Natural killer cell (primary cell): ENCODE measurements around the gene LRWD1. TPM values are rescaled to one million over a fixed set of nuclear protein-coding genes. Genes with fewer than 3 reads are reported as not detected.
"Not testable (repeated sequence)": the region's sequence is repeated elsewhere in the genome, so short reads cannot be mapped to it uniquely, and the experiment has no call there.

ENCODE experiments used
- ATAC-seq, 3 donors: fragments of 150-1000 bp in 2 of 3; fragments of 200-7000 bp in 1 of 3; cut with Tn5 transposase; 1 replicate in 1 of 3; 2 replicates in 2 of 3; pipeline ENCODE4 v1.10.0; 2021; ENCODE audit warnings: mild to moderate bottlenecking in 2 of 3, moderate library complexity in 2 of 3
- DNase-seq, 2 donors: peaks; one replicate each; pipeline versions ENCODE4 v3.0.0 to v3.0.0-alpha.2; 2013 to 2021; ENCODE audit warnings: mixed read lengths in 1 of 2
- H3K27ac ChIP-seq: one replicate; pipeline ENCODE4 v1.5.1; 2013; ENCODE audit warnings: mild to moderate bottlenecking, low read length
- H3K27me3 ChIP-seq: one replicate; pipeline ENCODE4 v1.6.1; 2013; ENCODE audit warnings: low read length; ENCODE audit not compliant: control insufficient read depth, insufficient read depth
- H3K36me3 ChIP-seq: one replicate; pipeline ENCODE4 v1.6.1; 2013; ENCODE audit warnings: low read length; ENCODE audit not compliant: control insufficient read depth, insufficient read depth
- H3K4me1 ChIP-seq: one replicate; pipeline ENCODE4 v1.6.1; 2013; ENCODE audit warnings: low read length; ENCODE audit not compliant: control insufficient read depth, insufficient read depth
- H3K4me3 ChIP-seq: one replicate; pipeline ENCODE4 v1.5.1; 2013; ENCODE audit warnings: low read length
- H3K9me3 ChIP-seq: one replicate; pipeline ENCODE4 v1.6.1; 2013; ENCODE audit warnings: low read length; ENCODE audit not compliant: control insufficient read depth, insufficient read depth
- H3K27ac Mint-ChIP-seq, 2 donors: one replicate each; pipeline ENCODE4 v1.8.0; 2022; ENCODE audit warnings: mild to moderate bottlenecking in 2 of 2, mixed read lengths in 2 of 2, moderate library complexity in 1 of 2
- H3K27me3 Mint-ChIP-seq, 2 donors: one replicate each; pipeline ENCODE4 v1.8.0; 2022; ENCODE audit warnings: low read depth in 2 of 2, mixed read lengths in 2 of 2
- H3K36me3 Mint-ChIP-seq: one replicate; pipeline ENCODE4 v1.8.0; 2022; ENCODE audit warnings: mixed read lengths
- H3K4me1 Mint-ChIP-seq, 2 donors: one replicate each; pipeline ENCODE4 v1.8.0; 2022; ENCODE audit warnings: mixed read lengths in 2 of 2
- H3K4me3 Mint-ChIP-seq: one replicate; pipeline ENCODE4 v1.8.0; 2022; ENCODE audit warnings: mild to moderate bottlenecking, moderate library complexity, mixed read lengths
- H3K9me3 Mint-ChIP-seq, 2 donors: one replicate each; pipeline ENCODE4 v1.8.0; 2022; ENCODE audit warnings: mixed read lengths in 2 of 2
- WGBS: methylation state at CpG from one replicate; pipeline ENCODE4 v1.1.7; 2013; ENCODE audit warnings: missing lambda C conversion rate; ENCODE audit not compliant: insufficient coverage; 5-methylcytosine and 5-hydroxymethylcytosine counted together
- intact Hi-C: fragments of 100-400 bp; cut with micrococcal nuclease; formaldehyde crosslinking; loops from one replicate; pipeline ENCODE4 v1.14.2; 2022
- total RNA-seq, 4 donors: library from RNA; stranded (reverse); fragments of 120-200 nt in 1 of 4; gene quantifications; one replicate each; pipeline versions ENCODE4 v1.2.3 to v1.2.4, GENCODE V29; 2013 to 2022

The LRWD1 gene
- total RNA-seq, 3 donors from 2014 or later (not counting 1 experiment from before 2014, with no cell fraction given) = 20.0 to 24.1 (median 20.4) TPM

DNA sequence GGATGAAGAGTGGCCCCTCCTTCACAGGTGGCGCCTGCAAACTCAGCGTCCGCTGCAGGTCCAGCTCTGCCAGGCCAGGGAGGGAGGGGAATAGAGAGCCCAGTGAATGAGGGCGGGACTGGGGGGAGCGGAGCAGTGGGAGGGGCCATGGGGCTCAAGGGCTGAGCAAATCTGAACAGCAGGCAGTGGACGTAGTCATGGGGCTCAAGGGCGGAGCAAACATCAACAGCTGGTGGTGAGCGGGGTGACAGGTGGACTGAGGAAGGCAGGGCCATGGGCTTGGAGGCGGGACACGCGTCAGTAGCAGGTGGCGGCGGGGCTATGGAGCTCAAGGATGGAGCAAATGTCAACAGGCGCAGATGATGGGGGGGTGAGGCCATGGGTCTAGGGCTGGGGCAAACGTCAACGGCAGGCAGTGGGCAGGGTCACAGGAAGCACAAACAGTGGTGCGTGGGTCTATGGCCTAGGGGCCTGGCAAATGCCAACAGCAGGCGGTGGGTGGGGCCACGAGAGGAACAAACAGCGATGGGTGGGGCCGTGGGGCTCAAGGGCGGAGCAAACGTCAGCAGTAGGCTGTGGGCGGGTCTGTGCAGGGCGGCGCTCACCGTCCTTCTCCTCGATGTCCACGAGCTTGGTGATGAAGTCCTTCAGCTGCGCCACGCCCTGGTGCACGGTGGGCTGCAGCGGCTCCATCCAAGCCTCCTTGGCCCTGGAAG is 28.6 kb downstream of the LRWD1 start:
- H3K9me3 Mint-ChIP-seq, H3K27ac Mint-ChIP-seq, H3K9me3 ChIP-seq, H3K4me1 ChIP-seq, H3K4me3 Mint-ChIP-seq, H3K4me3 ChIP-seq, intact Hi-C loops, H3K36me3 Mint-ChIP-seq, H3K36me3 ChIP-seq, H3K27me3 ChIP-seq, H3K27ac ChIP-seq, H3K27me3 Mint-ChIP-seq, H3K4me1 Mint-ChIP-seq: not testable (repeated sequence)
- peak; percentile 56 to 78 (median 57) for ATAC-seq
- WGBS = no CpG with 5 or more reads among the region's 33 CpGs
- DNase-seq = peak in 1 of 2 donors; percentile 38

DNA sequence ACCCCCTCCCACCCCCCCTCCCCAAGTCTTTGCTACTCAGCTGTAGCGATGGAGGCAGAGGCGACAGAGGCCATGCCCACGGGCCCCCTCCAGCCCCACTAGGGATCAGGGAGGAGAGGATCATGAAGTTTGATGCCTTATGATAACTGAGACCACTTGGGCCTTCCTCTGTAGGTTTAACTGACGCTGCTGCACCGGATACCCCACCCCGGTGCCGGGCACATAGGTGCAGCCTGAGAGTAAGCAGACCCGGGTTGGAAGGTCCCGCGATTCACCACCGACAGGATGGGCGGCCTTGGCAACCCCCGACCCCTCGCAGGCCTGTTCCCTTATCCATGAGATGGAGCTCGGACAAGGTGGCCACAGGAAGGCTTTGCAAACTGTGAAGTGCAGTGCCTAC is 29.2 kb downstream of the LRWD1 start:
- H3K9me3 Mint-ChIP-seq, H3K36me3 Mint-ChIP-seq, H3K27me3 ChIP-seq, ATAC-seq, intact Hi-C loops, H3K27ac ChIP-seq, H3K4me1 Mint-ChIP-seq, H3K27ac Mint-ChIP-seq, H3K4me1 ChIP-seq, H3K27me3 Mint-ChIP-seq, DNase-seq, H3K4me3 Mint-ChIP-seq, H3K36me3 ChIP-seq, H3K9me3 ChIP-seq: not testable (repeated sequence)
- WGBS = 13% methylated on average over 4 of the region's 15 CpGs
- peak overlapping the region; percentile 17 for H3K4me3 ChIP-seq

DNA sequence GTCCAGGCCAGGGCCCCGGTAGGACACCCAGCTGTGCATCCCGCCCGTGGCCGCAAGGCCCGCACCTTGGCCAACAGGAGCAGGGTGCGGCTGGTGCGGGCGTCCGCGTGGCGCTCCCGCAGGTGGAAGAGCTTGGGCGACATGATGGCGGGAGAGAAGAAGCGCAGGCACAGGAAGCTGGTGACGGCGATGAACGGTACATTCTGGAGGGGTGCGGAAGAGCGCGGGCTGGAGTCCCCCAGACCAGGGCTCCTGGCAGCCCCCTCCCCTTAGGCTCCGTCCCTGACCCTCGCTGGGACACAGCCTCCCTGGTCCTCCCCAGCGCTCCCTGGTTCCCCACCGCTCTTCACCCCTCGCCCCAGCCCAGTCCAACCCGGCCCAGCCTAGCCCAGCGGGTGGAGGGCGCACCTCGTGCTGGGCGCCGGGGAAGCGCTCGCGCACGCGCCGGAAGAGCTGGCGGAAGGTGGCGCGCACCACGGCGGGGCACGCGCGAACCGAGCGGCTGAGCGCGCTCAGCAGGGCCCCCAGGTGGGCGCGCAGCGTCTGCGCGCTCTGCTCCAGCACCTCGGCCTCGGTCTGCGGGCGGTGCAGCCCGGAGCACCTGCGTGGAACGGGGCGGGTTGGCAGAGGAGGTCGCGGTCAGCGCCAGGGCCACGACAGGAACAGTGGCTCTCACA is 29.8 kb downstream of the LRWD1 start:
- H3K36me3 Mint-ChIP-seq, H3K4me1 ChIP-seq, H3K36me3 ChIP-seq, H3K27ac Mint-ChIP-seq, intact Hi-C loops, H3K27me3 ChIP-seq, H3K4me3 Mint-ChIP-seq, H3K9me3 ChIP-seq, DNase-seq, H3K27ac ChIP-seq, H3K4me1 Mint-ChIP-seq, H3K9me3 Mint-ChIP-seq, H3K27me3 Mint-ChIP-seq, H3K4me3 ChIP-seq: not testable (repeated sequence)
- peak; percentile 76 to 85 (median 78) for ATAC-seq
- no CpG with 5 or more reads among the region's 67 CpGs for WGBS

DNA sequence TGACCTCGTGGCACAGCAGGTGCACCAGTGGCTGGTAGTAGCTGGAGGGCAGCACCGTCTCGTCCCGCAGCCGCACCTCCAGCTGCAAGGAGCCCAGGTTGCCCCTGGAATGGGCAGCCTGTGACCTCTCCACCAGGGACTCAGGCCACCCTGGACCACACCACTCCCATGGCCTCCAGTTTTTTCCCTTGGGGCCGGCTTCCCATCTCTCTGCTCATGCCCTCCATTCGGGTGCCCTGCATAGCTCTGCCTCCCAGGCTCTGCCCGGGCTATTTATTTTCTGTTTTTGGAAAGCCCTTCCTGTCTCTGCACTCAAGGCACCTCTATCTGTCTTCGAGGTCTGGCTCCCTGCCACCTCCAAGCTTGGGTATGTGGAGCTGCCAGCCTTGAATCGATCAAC is 32.1 kb downstream of the LRWD1 start:
- H3K27me3 ChIP-seq, H3K36me3 ChIP-seq, H3K4me3 Mint-ChIP-seq, intact Hi-C loops, H3K27me3 Mint-ChIP-seq, ATAC-seq, H3K27ac ChIP-seq, H3K4me1 Mint-ChIP-seq, H3K27ac Mint-ChIP-seq, H3K9me3 Mint-ChIP-seq, H3K9me3 ChIP-seq, H3K36me3 Mint-ChIP-seq, H3K4me3 ChIP-seq, H3K4me1 ChIP-seq: not testable (repeated sequence)
- DNase-seq = peak in 1 of 2 donors; percentile 17
- 80% methylated on average over 1 of the region's 10 CpGs for WGBS

DNA sequence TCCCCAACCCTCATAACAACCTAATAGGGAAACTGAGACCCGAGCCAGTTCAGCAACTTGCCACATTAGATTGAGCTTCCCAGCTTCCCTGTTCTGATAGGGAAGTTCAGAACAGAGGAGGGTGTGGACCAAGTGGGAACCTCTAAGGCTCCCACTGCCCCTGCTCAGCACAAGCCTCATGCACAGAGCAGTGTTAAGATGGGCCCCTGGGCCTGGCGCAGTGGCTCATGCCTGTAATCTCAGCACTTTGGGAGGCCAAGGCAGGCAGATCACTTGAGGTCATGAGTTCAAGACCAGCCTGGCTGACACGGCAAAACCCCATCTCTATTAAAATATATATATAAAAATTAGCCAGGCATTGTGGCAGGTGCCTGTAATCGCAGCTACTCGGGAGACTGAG is 32.5 kb downstream of the LRWD1 start:
- H3K27ac ChIP-seq, H3K9me3 ChIP-seq, H3K4me3 ChIP-seq, H3K4me1 Mint-ChIP-seq, H3K36me3 ChIP-seq, DNase-seq, H3K27ac Mint-ChIP-seq, ATAC-seq, intact Hi-C loops, H3K4me1 ChIP-seq, H3K9me3 Mint-ChIP-seq, H3K36me3 Mint-ChIP-seq, H3K27me3 Mint-ChIP-seq, H3K4me3 Mint-ChIP-seq, H3K27me3 ChIP-seq: not testable (repeated sequence)
- no CpG with 5 or more reads among the region's 5 CpGs for WGBS

DNA sequence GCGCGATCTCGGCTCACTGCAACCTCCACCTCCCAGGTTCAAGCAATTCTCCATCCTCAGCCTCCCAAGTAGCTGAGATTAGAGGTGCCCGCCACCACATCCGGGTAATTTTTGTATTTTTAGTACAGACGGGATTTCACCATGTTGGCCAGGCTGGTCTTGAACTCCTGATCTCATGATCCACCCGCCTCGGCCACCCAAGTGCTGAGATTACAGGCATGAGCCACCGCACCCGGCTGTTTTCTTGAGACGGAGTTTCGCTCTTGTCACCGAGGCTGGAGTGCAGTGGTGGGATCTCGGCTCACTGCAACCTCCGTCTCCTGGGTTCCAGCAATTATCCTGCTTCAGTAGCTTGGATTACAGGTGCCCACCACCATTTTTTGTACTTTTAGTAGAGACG is 33.5 kb downstream of the LRWD1 start:
- H3K4me1 Mint-ChIP-seq, H3K36me3 ChIP-seq, H3K4me3 Mint-ChIP-seq, H3K27me3 ChIP-seq, H3K9me3 Mint-ChIP-seq, H3K36me3 Mint-ChIP-seq, H3K27ac Mint-ChIP-seq, DNase-seq, H3K27me3 Mint-ChIP-seq, H3K27ac ChIP-seq, H3K4me3 ChIP-seq, ATAC-seq, H3K9me3 ChIP-seq, intact Hi-C loops, H3K4me1 ChIP-seq: not testable (repeated sequence)
- 95% methylated on average over 4 of the region's 16 CpGs for WGBS

DNA sequence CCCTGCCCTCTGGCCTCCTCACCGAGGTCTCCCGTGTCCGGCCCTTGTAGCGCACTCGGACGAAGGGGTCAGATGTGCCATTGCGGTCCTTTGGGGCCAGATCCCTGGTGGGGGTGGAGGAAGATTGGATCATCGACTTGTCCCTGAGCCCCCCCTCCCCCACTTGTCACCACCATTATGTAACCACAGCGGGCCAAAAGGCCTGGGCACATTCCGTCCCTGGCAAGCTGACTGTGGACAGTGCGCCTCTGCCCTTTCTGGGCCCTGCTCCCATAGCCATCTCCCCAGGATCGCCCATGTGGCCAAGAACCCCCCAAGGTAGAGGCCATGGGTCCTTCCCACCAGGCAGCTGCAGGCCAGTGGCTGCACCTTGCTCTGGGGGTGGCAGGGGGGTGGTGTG is 38.4 kb downstream of the LRWD1 start:
- H3K4me1 ChIP-seq, H3K36me3 Mint-ChIP-seq, H3K9me3 Mint-ChIP-seq, H3K27ac Mint-ChIP-seq, intact Hi-C loops, H3K27ac ChIP-seq, DNase-seq, H3K9me3 ChIP-seq, H3K36me3 ChIP-seq, H3K27me3 ChIP-seq, H3K27me3 Mint-ChIP-seq, H3K4me1 Mint-ChIP-seq, H3K4me3 ChIP-seq, H3K4me3 Mint-ChIP-seq: not testable (repeated sequence)
- peak in 1 of 3 donors; percentile 18 for ATAC-seq
- WGBS = no CpG with 5 or more reads among the region's 12 CpGs
